K562 (cell line): ENCODE results near the gene C6orf47. TPM values are rescaled to one million over a fixed set of nuclear protein-coding genes. Genes with fewer than 3 reads are reported as not detected.

Source experiments
- ATAC-seq: fragments of 200-7000 bp; cut with Tn5 transposase; 3 replicates; pipeline ENCODE4 v1.9.1; 2020; ENCODE audit warnings: moderate library complexity
- BruUV-seq: library from RNA; stranded (reverse); fragments of 400-500 nt; replicated peaks from 2 replicates; lab custom pipeline; 2021; lab: Mats Ljungman, UMichigan
- CTCF ChIA-PET: fragments of 300-600 bp; formaldehyde crosslinking; extraction: SDS; loops from one replicate; lab custom pipeline; 2021; ENCODE audit warnings: low intra/inter-chr PET ratio; lab: Yijun Ruan, JAX
- POLR2A ChIA-PET: fragments of 300-600, 350-650 bp; sonication (Branson Sonifier 250); formaldehyde crosslinking; extraction: SDS; loops from one replicate; lab custom pipeline; 2021; ENCODE audit warnings: antibody characterized with exemption, inconsistent platforms; lab: Yijun Ruan, JAX
- DNase-seq, 4 experiments: peaks; one replicate each; pipeline versions ENCODE4 v3.0.0 to v3.0.0-alpha.2; 2011 to 2018; ENCODE audit warnings: low spot score in 3 of 4, mixed read lengths in 3 of 4; ENCODE audit errors: extremely low read depth in 1 of 4
- FAIRE-seq: peaks from 2 replicates; lab custom pipeline; 2011; peaks lifted over from hg19 to GRCh38; lab: Jason Lieb, UNC
- H2AFZ ChIP-seq: 2 replicates; pipeline ENCODE4 v1.6.0; 2011; ENCODE audit warnings: low read depth, low read length, control low read depth, inconsistent platforms
- H3K27ac ChIP-seq: fragments of 200-600 bp; 3 replicates; pipeline ENCODE4 v1.8.0; 2011; ENCODE audit warnings: low read depth, mild to moderate bottlenecking, control low read depth, inconsistent platforms, low read length, moderate library complexity, mixed read lengths; ENCODE audit errors: extremely low read depth
- H3K27me3 ChIP-seq, 2 experiments: fragments of 300-600 bp in 1 of 2; 2 replicates in 1 of 2; 3 replicates in 1 of 2; pipeline versions ENCODE4 v1.6.0 to v1.8.0; 2011; ENCODE audit warnings: inconsistent platforms in 2 of 2, low read length in 2 of 2, mild to moderate bottlenecking in 1 of 2, mixed read lengths in 1 of 2, moderate library complexity in 1 of 2; ENCODE audit not compliant: control insufficient read depth in 2 of 2, insufficient read depth in 2 of 2
- H3K36me3 ChIP-seq: fragments of 300-600 bp; 3 replicates; pipeline ENCODE4 v1.8.0; 2011; ENCODE audit warnings: mild to moderate bottlenecking, low read length, inconsistent platforms; ENCODE audit not compliant: control insufficient read depth, insufficient read depth
- H3K4me1 ChIP-seq, 2 experiments: fragments of 200-600 bp in 1 of 2; replicated peaks in 1 of 2; 2 replicates in 1 of 2; 3 replicates in 1 of 2; pipeline versions ENCODE4 v1.5.1 to v1.8.0; 2011; ENCODE audit warnings: inconsistent platforms in 2 of 2, low read length in 2 of 2, mild to moderate bottlenecking in 1 of 2, mixed read lengths in 1 of 2, moderate library complexity in 1 of 2; ENCODE audit not compliant: control insufficient read depth in 2 of 2, insufficient read depth in 2 of 2
- H3K4me2 ChIP-seq: 2 replicates; pipeline ENCODE4 v1.6.1; 2011; ENCODE audit warnings: low read length, control low read depth, inconsistent platforms, mixed read lengths; ENCODE audit not compliant: insufficient read depth
- H3K4me3 ChIP-seq: fragments of 200-600 bp; sonication (generic), shearing (Covaris generic); 2 replicates; pipeline ENCODE4 v1.5.1; 2016; ENCODE audit warnings: control low read depth, inconsistent platforms
- H3K79me2 ChIP-seq: fragments of 200-600 bp; 3 replicates; pipeline ENCODE4 v1.8.0; 2011; ENCODE audit warnings: low read length, inconsistent platforms; ENCODE audit not compliant: control insufficient read depth, insufficient read depth
- H3K9ac ChIP-seq, 2 experiments: 2 replicates each; pipeline versions ENCODE4 v1.6.0 to v1.6.1; 2011; ENCODE audit warnings: low read depth in 2 of 2, low read length in 2 of 2, control low read depth in 1 of 2, inconsistent platforms in 1 of 2, mild to moderate bottlenecking in 1 of 2, mixed read lengths in 1 of 2; ENCODE audit not compliant: insufficient read depth in 1 of 2
- H3K9me1 ChIP-seq: one replicate; pipeline ENCODE4 v1.6.0; 2011; ENCODE audit warnings: inconsistent platforms, mild to moderate bottlenecking, low read length, moderate library complexity; ENCODE audit not compliant: control insufficient read depth, insufficient read depth
- H3K9me3 ChIP-seq: replicated peaks from 2 replicates; pipeline ENCODE4 v1.5.1; 2011; ENCODE audit warnings: low read depth, low read length, inconsistent platforms; ENCODE audit not compliant: control insufficient read depth, insufficient read depth
- H4K20me1 ChIP-seq: replicated peaks from 2 replicates; pipeline ENCODE4 v1.6.1; 2011; ENCODE audit warnings: low read length, inconsistent platforms, mixed read lengths; ENCODE audit not compliant: control insufficient read depth, insufficient read depth
- HDAC1 ChIP-seq, 2 experiments: fragments of 450-650 bp; IDR thresholded peaks; 2 replicates each; pipeline ENCODE4 v1.6.1; 2016 to 2017; ENCODE audit warnings: inconsistent platforms in 1 of 2, mild to moderate bottlenecking in 1 of 2, moderate library complexity in 1 of 2
- HDAC3 ChIP-seq: fragments of 450-650 bp; IDR thresholded peaks from 2 replicates; pipeline ENCODE4 v1.6.1; 2018; ENCODE audit warnings: borderline replicate concordance, mild to moderate bottlenecking, moderate library complexity; ENCODE audit not compliant: partially characterized antibody
- HMG20B ChIP-seq: fragments of 250-450 bp; sonication (Bioruptor Pico); IDR thresholded peaks from 2 replicates; pipeline ENCODE4 v1.5.0; 2021; ENCODE audit warnings: mild to moderate bottlenecking
- KLF6 ChIP-seq: fragments of 250-450 bp; sonication (Bioruptor Pico); IDR thresholded peaks from 2 replicates; pipeline ENCODE4 v1.4.0; 2020; ENCODE audit warnings: mild to moderate bottlenecking, moderate library complexity, borderline replicate concordance
- LEF1 ChIP-seq: fragments of 450-650 bp; IDR thresholded peaks from 2 replicates; pipeline ENCODE4 v1.6.1; 2016; ENCODE audit warnings: mild to moderate bottlenecking
- MEF2A ChIP-seq: IDR thresholded peaks from 2 replicates; pipeline ENCODE4 v1.6.1; 2011; ENCODE audit warnings: low read depth, mild to moderate bottlenecking, low read length, moderate library complexity; ENCODE audit not compliant: control insufficient read depth
- OTX1 ChIP-seq: fragments of 450-650 bp; formaldehyde crosslinking; IDR thresholded peaks from 2 replicates; pipeline ENCODE4 v1.4.0; 2022; ENCODE audit warnings: mild to moderate bottlenecking
- PCBP2 ChIP-seq: fragments of 200-400 bp; formaldehyde crosslinking; IDR thresholded peaks from 2 replicates; pipeline ENCODE4 v1.6.1; 2018; ENCODE audit warnings: low read length, low read depth, mild to moderate bottlenecking, moderate library complexity; ENCODE audit not compliant: poor library complexity, severe bottlenecking
- SUPT5H ChIP-seq: fragments of 450-650 bp; IDR thresholded peaks from 2 replicates; pipeline ENCODE4 v1.6.1; 2016
- TAF15 ChIP-seq: fragments of 200-400 bp; formaldehyde crosslinking; IDR thresholded peaks from 2 replicates; pipeline ENCODE4 v1.6.1; 2017; ENCODE audit warnings: mild to moderate bottlenecking, low read depth, low read length, moderate library complexity
- TCF15 ChIP-seq: fragments of 250-450 bp; sonication (Bioruptor Pico); IDR thresholded peaks from 2 replicates; pipeline ENCODE4 v1.8.0; 2022; ENCODE audit warnings: moderate library complexity, mild to moderate bottlenecking, inconsistent platforms
- USF1 ChIP-seq: sonication (generic); formaldehyde crosslinking; IDR thresholded peaks from 2 replicates; pipeline ENCODE4 v1.9.0; 2022; ENCODE audit warnings: mild to moderate bottlenecking, missing genetic modification reagents
- ZNF184 ChIP-seq: sonication (generic); formaldehyde crosslinking; IDR thresholded peaks from 2 replicates; pipeline ENCODE4 v1.5.0; 2020; ENCODE audit warnings: missing genetic modification reagents
- ZNF239 ChIP-seq: fragments of 250-450 bp; sonication (Bioruptor Pico); IDR thresholded peaks from 2 replicates; pipeline ENCODE4 v1.4.0; 2020; ENCODE audit warnings: mild to moderate bottlenecking
- ZNF699 ChIP-seq: fragments of 250-450 bp; sonication (Bioruptor Pico); IDR thresholded peaks from 2 replicates; pipeline ENCODE4 v1.8.0; 2021; ENCODE audit warnings: mild to moderate bottlenecking, moderate library complexity; ENCODE audit not compliant: insufficient replicate concordance
- WGBS: fragments of 100-300 bp; shearing (Covaris generic); methylation state at CpG from one replicate; pipeline ENCODE4 v1.1.6; 2016; ENCODE audit warnings: low coverage, mixed read lengths; ENCODE audit not compliant: insufficient coverage; ENCODE audit errors: missing lambda C conversion rate; 5-methylcytosine and 5-hydroxymethylcytosine counted together
- in situ Hi-C: fragments of 300-500 bp; cut with MboI; formaldehyde crosslinking; loops from 4 replicates; pipeline ENCODE4 v1.15.0; 2018; ENCODE audit warnings: inconsistent platforms, mixed read lengths
- intact Hi-C: fragments of 100-400 bp; cut with micrococcal nuclease; formaldehyde crosslinking; loops from 2 replicates; pipeline ENCODE4 v1.14.2; 2022
- polyA plus RNA-seq, 8 experiments: library from polyadenylated mRNA; depleted of rRNA in 4 of 8; stranded (reverse) in 5 of 8; unstranded in 3 of 8; fragments of >200 nt; fragmentation: Nextera tagmentation in 2 of 8; fragmentation: Illumina TruSeq in 1 of 8; extraction: Ambion mirVana in 2 of 8; extraction: Trizol in 1 of 8; gene quantifications; 2 replicates each; pipeline versions ENCODE4 v1.2.1 to v1.2.3, GENCODE V29; 2011 to 2014; ENCODE audit warnings: inconsistent platforms in 1 of 8, missing spikeins in 1 of 8
- total RNA-seq, 7 experiments: library from RNA; depleted of rRNA in 6 of 7; stranded (reverse); fragments of >200 nt in 6 of 7; fragmentation: Illumina TruSeq in 2 of 7; extraction: Trizol in 2 of 7; gene quantifications; 2 replicates each; pipeline versions ENCODE4 v1.2.1 to v1.2.3, GENCODE V29; 2011 to 2021; ENCODE audit warnings: low replicate concordance in 1 of 7
- TF ChIP-seq, protein P1 (sequence below): sonication (generic); formaldehyde crosslinking; IDR thresholded peaks from 2 replicates; pipeline ENCODE4 v1.8.1; 2023; ENCODE audit warnings: mild to moderate bottlenecking, missing genetic modification reagents
- TF ChIP-seq, protein P2 (sequence below), 3 experiments: fragments of 200-800 bp in 1 of 3; sonication (Bioruptor generic) in 1 of 3; sonication (generic) in 1 of 3; formaldehyde crosslinking in 1 of 3; IDR thresholded peaks; 2 replicates each; pipeline versions ENCODE4 v1.6.1 to v1.8.0; 2016 to 2022; ENCODE audit warnings: mild to moderate bottlenecking in 2 of 3, missing compliant biosample characterization in 2 of 3, missing genetic modification characterization in 2 of 3, missing genetic modification reagents in 1 of 3

Gene C6orf47
- total and polyA plus RNA-seq, 9 of the 15 experiments (the other 6 are each of a cell fraction or from before 2014, with no cell fraction given) = 0.14 to 43.8 (median 27.0) TPM

- in situ Hi-C loops (no loop called here), intact Hi-C loops (no loop called here)
- peaks cover 82% of the 10 kb centered on the region for H3K79me2 ChIP-seq
- peak; percentile 2; the same call in 1 of the 3 replicates for ATAC-seq
- H4K20me1 ChIP-seq = peaks cover 8% of the 10 kb centered on the region; the same call in 1 of the 2 replicates
- H3K9me1 ChIP-seq = no peaks in the 10 kb centered on the region
- H2AFZ ChIP-seq = no peak overlapping the region
- ChIA-PET CTCF (no interaction called here), POLR2A (interaction anchor here (0.5 to 9.8 kb wide), 24 partner anchors 10 to 445 kb away, joined by 3 to 182 read pairs (median 4); partner anchors contain the start of genes C2, CLIC1, DDAH2 and DDX39B)
- H3K36me3 ChIP-seq = peaks cover 65% of the 10 kb centered on the region
- no peak for FAIRE-seq
- no peaks in the 10 kb centered on the region for H3K9me3 ChIP-seq
- H3K4me3 ChIP-seq = peak overlapping the region; percentile 52
- peak overlapping the region; percentile 80 for H3K27ac ChIP-seq
- no peak for DNase-seq
- 19% methylated on average over 13 of the region's 13 CpGs for WGBS
- no peaks in the 10 kb centered on the region for H3K27me3 ChIP-seq
- BruUV-seq = no TSS peak
- H3K9ac ChIP-seq = peak overlapping the region; percentile 80 to 93
- peaks cover 47 to 61% of the 10 kb centered on the region in 2 experiments for H3K4me1 ChIP-seq
- H3K4me2 ChIP-seq = peak overlapping the region; percentile 98
- TF ChIP-seq HMG20B (CRISPR knock-in tag) = no peak
- TF ChIP-seq, protein P1, sequence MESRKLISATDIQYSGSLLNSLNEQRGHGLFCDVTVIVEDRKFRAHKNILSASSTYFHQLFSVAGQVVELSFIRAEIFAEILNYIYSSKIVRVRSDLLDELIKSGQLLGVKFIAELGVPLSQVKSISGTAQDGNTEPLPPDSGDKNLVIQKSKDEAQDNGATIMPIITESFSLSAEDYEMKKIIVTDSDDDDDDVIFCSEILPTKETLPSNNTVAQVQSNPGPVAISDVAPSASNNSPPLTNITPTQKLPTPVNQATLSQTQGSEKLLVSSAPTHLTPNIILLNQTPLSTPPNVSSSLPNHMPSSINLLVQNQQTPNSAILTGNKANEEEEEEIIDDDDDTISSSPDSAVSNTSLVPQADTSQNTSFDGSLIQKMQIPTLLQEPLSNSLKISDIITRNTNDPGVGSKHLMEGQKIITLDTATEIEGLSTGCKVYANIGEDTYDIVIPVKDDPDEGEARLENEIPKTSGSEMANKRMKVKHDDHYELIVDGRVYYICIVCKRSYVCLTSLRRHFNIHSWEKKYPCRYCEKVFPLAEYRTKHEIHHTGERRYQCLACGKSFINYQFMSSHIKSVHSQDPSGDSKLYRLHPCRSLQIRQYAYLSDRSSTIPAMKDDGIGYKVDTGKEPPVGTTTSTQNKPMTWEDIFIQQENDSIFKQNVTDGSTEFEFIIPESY (CRISPR knock-in tag) = 0 out of 2 replicates have a peak, but pooled peaks have one; percentile 2
- TF ChIP-seq MEF2A = no peak
- no peak for TF ChIP-seq ZNF699 (CRISPR knock-in tag)
- TF ChIP-seq HDAC1 (IDR thresholded peaks at IDR 0.05) = peak in 1 of 2 experiments; percentile 11; a peak in 1 of 4 replicates
- peak; percentile 45; the same call in 1 of the 2 replicates for TF ChIP-seq USF1 (CRISPR knock-in tag)
- peak; percentile 79; the same call in 1 of the 2 replicates for TF ChIP-seq TAF15
- TF ChIP-seq SUPT5H = peak; percentile 17; the same call in 1 of the 2 replicates
- TF ChIP-seq KLF6 (CRISPR knock-in tag) = no peak
- TF ChIP-seq TCF15 (CRISPR knock-in tag) = no peak
- no peak for TF ChIP-seq HDAC3
- TF ChIP-seq PCBP2 = no peak
- TF ChIP-seq, protein P2, sequence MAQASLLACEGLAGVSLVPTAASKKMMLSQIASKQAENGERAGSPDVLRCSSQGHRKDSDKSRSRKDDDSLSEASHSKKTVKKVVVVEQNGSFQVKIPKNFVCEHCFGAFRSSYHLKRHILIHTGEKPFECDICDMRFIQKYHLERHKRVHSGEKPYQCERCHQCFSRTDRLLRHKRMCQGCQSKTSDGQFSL (CRISPR knock-in tag; IDR thresholded peaks at IDR 0.05) = no peak
- TF ChIP-seq, protein P2 (tag; IDR thresholded peaks at IDR 0.05) = no peak
- 0 out of 2 replicates have a peak, but pooled peaks have one; percentile 29 for TF ChIP-seq OTX1
- TF ChIP-seq ZNF184 (CRISPR knock-in tag) = no peak
- no peak for TF ChIP-seq LEF1
- no peak for TF ChIP-seq ZNF239 (CRISPR knock-in tag)
Observed at GRCh38 chr6:31658983-31659648, 1.5 kb downstream of the C6orf47 start.
